Activated T-cell treated with anti-CD3 and anti-CD28 coated beads for 24 hours (primary cell): Measurements from ENCODE around the gene SFMBT2.
"Not testable (repeated sequence)": the region's sequence is repeated elsewhere in the genome, so short reads cannot be mapped to it uniquely, and the experiment has no call there.

ENCODE experiments used
- DNase-seq: peaks from one replicate; pipeline ENCODE4 v3.0.0-alpha.2; 2020; ENCODE audit warnings: low read depth

The SFMBT2 gene

GRCh38 chr10:7225133-7225532 is 185.7 kb downstream of the SFMBT2 start:
- DNase-seq = no peak

DNA sequence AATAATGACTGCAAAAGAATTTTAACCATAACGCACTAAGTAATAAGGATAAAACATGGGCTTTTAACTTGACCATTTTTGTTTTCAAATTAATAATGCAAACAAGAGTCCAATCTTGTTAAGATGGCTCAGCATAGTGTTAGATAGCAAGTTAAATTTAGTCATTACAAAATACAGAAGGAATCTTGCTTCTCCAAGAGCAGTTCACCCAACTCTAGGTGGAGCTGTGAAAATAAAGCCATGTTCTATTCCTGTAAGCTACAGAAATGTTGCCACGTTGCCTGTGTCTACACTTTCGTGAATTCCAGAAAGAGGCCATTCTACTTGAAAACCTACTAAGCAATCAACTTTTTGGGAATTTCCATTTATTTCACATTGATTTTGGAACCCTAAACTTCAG is 191.9 kb downstream of the SFMBT2 start:
- no peak for DNase-seq

GRCh38 chr10:7212696-7213095 is 198.1 kb downstream of the SFMBT2 start:
- not testable (repeated sequence) for DNase-seq

GRCh38 chr10:7211857-7212577 is 198.8 kb downstream of the SFMBT2 start:
- no peak for DNase-seq

- no peak for DNase-seq
Observed at GRCh38 chr10:7210516-7210915, 200.3 kb downstream of the SFMBT2 start.

- DNase-seq = no peak
Observed at GRCh38 chr10:7209458-7209857, 201.4 kb downstream of the SFMBT2 start.

DNA sequence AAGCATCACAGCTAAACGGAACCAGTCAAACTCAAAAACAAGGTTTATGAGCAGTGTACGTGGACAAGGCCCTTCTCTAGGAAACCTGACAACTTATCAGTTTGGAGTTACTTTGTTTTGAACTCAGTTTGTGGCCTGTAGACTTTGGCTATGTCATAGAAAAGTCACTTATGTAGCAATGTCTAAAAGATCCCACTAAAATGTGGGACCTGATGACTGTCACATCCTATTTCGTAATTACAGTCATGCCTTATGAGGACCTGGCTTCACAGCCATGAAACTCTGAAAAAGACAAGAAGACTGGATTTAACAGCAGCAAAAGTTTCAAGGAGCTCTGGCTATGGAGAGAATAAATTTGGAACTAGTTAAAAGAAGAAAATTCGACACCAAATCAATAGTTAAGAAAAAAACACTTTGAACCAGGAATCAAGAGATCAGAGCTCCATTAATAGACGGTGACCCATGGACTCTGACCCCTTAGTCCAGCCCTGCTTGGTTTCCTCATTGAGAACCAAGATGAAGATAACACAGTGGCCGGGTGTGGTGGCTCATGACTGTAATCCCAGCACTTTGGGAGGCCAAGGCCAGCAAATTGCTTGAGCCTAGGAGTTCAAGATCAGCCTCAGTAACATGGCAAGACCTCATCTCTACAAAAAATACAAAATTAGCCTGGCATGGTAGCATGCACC is 204.3 kb downstream of the SFMBT2 start:
- no peak for DNase-seq

DNA sequence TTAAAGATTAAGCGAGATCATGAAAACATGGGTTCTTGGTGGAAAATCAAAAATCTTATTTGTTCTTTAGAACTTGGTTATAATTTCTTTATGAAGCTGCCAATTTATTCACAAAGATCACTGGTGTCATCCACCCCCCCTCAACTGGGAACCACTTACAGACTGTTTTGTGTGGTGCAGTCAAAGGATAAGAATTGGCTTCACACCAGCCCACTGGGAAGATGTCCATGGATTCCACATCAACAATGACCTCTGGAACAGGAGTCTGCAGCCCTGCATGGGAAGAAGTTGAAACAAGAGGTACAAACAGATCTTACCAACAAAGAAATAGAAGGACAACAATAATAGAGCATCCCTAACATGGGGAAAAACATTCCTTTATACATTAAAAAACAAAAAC is 205.2 kb downstream of the SFMBT2 start:
- DNase-seq = no peak

- no peak for DNase-seq
Observed at GRCh38 chr10:7202793-7203355, 208.0 kb downstream of the SFMBT2 start.

DNA sequence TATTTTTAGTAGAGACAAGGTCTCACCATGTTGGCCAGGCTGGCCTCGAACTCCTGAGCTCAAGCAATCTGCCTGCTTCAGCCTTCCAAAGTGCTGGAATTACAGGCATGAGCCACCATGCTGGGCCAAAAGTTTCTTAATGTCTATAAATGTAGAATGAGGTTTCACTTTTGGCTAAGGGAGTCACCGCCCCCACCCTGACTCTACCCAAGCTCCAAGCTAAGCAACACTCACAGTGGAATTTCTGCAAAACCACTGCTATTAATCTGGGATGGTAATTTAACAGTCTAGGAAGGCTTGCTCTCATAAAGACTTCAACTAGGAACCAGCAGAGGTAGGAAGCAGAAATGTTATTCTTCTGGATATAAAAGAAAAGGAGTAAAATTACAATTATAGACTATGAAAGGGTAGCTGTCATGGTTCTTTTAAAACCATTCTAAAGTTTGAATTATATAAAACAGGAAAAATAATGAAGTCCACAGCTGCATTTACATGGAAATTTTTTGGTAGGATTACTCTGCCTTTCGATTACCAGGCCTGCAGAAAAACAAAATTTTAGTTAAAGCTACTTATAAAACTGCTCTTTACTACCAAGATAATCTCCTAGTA is 211.6 kb downstream of the SFMBT2 start:
- DNase-seq = no peak

GRCh38 chr10:7196284-7196683 is 214.6 kb downstream of the SFMBT2 start:
- DNase-seq = no peak

DNA sequence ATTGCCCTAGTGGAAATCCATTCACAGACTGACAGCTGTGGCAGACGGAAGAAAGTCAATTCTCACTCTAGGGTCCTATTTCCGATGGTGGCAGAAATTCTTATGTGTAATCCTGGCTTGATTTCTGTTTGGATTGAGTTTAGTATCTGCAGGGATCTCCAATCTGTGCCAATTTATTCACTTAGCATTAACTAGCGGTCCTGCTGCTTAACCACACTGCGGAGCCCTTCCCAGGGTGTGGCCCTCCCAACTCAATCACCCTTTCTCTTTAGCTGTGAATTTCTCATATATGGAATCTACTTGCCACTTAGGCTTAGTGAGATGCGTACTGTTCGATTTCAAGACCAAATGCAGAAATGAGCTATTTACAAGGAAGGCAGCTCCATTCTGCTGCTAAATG is 215.7 kb downstream of the SFMBT2 start:
- DNase-seq = no peak

GRCh38 chr10:7194571-7194970 is 216.3 kb downstream of the SFMBT2 start:
- no peak for DNase-seq

- peak; percentile 23 for DNase-seq
Observed at GRCh38 chr10:7193369-7193768, 217.5 kb downstream of the SFMBT2 start.

- DNase-seq = peak; percentile 46
Observed at GRCh38 chr10:7192831-7193361, 217.9 kb downstream of the SFMBT2 start.

- DNase-seq = no peak
Observed at GRCh38 chr10:7192061-7192460, 218.8 kb downstream of the SFMBT2 start.

- DNase-seq = not testable (repeated sequence)
Observed at GRCh38 chr10:7190772-7191171, 220.1 kb downstream of the SFMBT2 start.

- no peak for DNase-seq
Observed at GRCh38 chr10:7189909-7190308, 220.9 kb downstream of the SFMBT2 start.

DNA sequence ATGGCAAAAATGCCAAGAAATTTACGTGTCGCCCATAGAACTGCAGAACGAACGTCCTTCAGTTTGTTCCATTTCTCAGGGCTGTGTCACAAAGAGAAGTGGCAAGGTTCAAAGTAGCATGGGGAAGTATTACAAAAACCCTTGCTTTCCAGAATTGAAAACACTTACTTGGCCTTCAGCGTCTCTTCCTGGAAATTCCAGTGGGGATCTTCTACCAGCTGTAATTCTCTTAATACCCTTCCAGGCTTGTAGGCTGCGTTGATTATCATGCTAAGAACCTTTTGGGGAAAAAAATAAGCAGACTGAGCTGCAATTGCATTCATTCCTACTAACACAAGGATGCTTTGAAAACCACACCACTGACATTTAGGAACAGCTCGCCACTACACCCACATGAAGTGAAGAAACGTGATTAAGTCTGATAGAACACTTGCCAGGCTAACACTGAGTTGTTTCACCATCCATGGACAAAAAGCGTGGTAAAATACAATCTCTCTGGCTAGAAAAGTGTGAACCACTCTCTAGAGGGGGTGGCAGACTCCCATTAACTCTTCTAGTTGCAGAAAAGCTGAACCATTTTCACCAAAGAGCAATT is 222.3 kb downstream of the SFMBT2 start:
- DNase-seq = no peak

DNA sequence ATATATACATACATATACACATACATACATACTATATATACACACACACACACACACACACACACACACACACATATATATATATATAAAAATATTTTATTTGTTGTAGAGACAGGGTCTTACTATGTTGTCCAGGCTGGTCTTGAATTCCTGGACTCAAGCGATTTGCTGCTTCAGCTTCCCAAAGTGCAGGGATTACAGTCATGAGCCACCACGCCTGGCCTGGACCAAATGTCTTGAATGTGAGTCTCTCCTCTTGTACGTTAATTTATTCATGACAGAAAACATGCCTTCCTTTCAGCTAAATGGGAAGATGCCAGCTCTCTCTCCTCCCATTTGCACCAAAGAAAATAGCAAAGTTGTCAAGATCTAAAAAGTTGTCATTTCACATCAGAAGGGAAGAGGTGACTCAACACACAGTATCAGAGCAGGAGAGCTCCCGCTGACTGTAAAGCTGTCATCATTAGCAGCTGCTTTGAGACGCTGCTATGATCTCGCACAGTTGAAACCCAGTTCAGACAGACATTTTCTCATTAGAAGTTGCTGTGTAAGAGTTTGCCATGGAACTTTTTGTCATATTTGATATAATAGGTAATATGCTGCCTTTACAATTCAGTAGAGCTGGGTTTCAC is 224.3 kb downstream of the SFMBT2 start:
- no peak for DNase-seq

- no peak for DNase-seq
Observed at GRCh38 chr10:7185367-7185690, 225.5 kb downstream of the SFMBT2 start.
